Adrenal gland (tissue), 12 donors: Measurements from ENCODE around the gene PLEKHO2. TPM values are rescaled to one million over a fixed set of nuclear protein-coding genes. Genes with fewer than 3 reads are reported as not detected.

Experiments
- DNase-seq, 7 donors: peaks; one replicate each; pipeline ENCODE4 v3.0.0-alpha.2; 2019 to 2020
- H3K27ac ChIP-seq, 5 donors: fragments of 200-600 bp; sonication (generic) in 4 of 5; 1 replicate in 3 of 5; 2 replicates in 2 of 5; pipeline versions ENCODE4 v1.5.1 to v1.8.0; 2016 to 2020; ENCODE audit warnings: mild to moderate bottlenecking in 1 of 5
- H3K27me3 ChIP-seq: fragments of 200-600 bp; 2 replicates; pipeline ENCODE4 v1.8.0; 2021
- H3K36me3 ChIP-seq, 2 donors: fragments of 200-600 bp; replicated peaks in 1 of 2; 1 replicate in 1 of 2; 2 replicates in 1 of 2; pipeline versions ENCODE4 v1.5.1 to v1.8.0; 2018 to 2022
- H3K4me1 ChIP-seq, 2 donors: fragments of 200-600 bp; replicated peaks in 1 of 2; 1 replicate in 1 of 2; 2 replicates in 1 of 2; pipeline versions ENCODE4 v1.5.1 to v1.8.0; 2018 to 2021
- H3K4me3 ChIP-seq, 4 donors: fragments of 200-600 bp; sonication (generic) in 3 of 4; one replicate each; pipeline ENCODE4 v1.5.1; 2016 to 2018
- H3K9me3 ChIP-seq, 3 donors: fragments of 200-600 bp; sonication (generic) in 1 of 3; replicated peaks in 1 of 3; 1 replicate in 2 of 3; 2 replicates in 1 of 3; pipeline versions ENCODE4 v1.5.1 to v1.8.0; 2016 to 2021
- POLR2A ChIP-seq, 2 donors: fragments of 450-650 bp; IDR thresholded peaks; one replicate each; pipeline ENCODE4 v1.6.1; 2017; ENCODE audit warnings: antibody characterized with exemption in 2 of 2, mild to moderate bottlenecking in 2 of 2, moderate library complexity in 1 of 2
- WGBS, 4 donors: extraction: QIAGEN DNeasy Blood & Tissue Kit in 2 of 4; methylation state at CpG; one replicate each; pipeline versions ENCODE4 v1.1.5 to v1.1.7; 2013 to 2017; 5-methylcytosine and 5-hydroxymethylcytosine counted together
- intact Hi-C, 2 donors: fragments of 100-400 bp; cut with DNase I; formaldehyde crosslinking; loops; one replicate each; pipeline versions ENCODE4 v1.14.1 to v1.15.0; 2022 to 2023
- polyA plus RNA-seq, 3 donors: library from polyadenylated mRNA; stranded (reverse); fragments of 200-250 nt in 2 of 3; fragments of 350-450 nt in 1 of 3; fragmentation: Illumina TruSeq in 1 of 3; extraction: RNeasy Lipid Tissue Mini Kit (QIAGEN cat#74804) in 1 of 3; gene quantifications; one replicate each; pipeline ENCODE4 v1.2.3, GENCODE V29; 2013 to 2014
- total RNA-seq, 9 donors: library from RNA; depleted of rRNA in 4 of 9; stranded (reverse); fragments of >200 nt in 4 of 9; fragments of 120-200 nt in 1 of 9; fragmentation: NEBNext Ultra II Directional in 1 of 9; extraction: Animal tissue kit (Norgen Biotek cat#: 25700) in 1 of 9; gene quantifications; one replicate each; pipeline versions ENCODE4 v1.1.0 to v1.2.4, GENCODE V29; 2013 to 2023
- TF ChIP-seq, protein P1 (sequence below), 6 experiments: fragments of 450-650 bp in 4 of 6; fragments of 200-600 bp in 2 of 6; sonication (generic) in 1 of 6; IDR thresholded peaks; 1 replicate in 5 of 6; 2 replicates in 1 of 6; pipeline versions ENCODE4 v1.5.1 to v1.8.0; 2016 to 2021; ENCODE audit warnings: antibody characterized with exemption in 6 of 6, mild to moderate bottlenecking in 2 of 6, moderate library complexity in 1 of 6
- donor health status: healthy with polysubstance abuse.
- donor health status: Bipolar disorder and iron deficiency.
- donor health status: DM: yes; HTN: yes; CAD: no.
- donor health status: DM: no; HTN: no; CAD: no.
- donor health status: DM: no; HTN: no; CAD: no.
- donor health status: DM: yes; HTN: yes; CAD: no.

PLEKHO2 gene
- total and polyA plus RNA-seq, 12 donors: 11.7 to 62.9 (median 48.5) TPM

DNA sequence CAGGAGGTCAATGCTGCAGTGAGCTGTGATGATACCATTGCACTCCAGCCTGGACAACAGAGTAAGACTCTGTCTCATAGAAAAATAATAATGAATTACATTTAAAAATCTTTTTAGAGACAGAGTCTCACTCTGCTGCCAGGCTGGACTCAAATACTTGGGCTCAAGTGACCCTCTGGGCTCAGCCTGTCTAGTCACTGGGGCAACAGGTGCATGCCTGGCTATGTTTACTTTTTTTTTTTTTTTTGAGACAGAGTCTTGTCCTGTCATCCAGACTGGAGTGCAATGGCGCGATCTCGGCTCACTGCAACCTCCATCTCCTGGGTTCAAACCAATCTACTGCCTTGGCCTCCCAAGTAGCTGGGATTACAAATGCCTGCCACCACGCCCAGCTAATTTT, 8.0 kb upstream of the PLEKHO2 start:
- Histone ChIP-seq H3K4me1 (peaks cover 3% of the 10 kb centered on the region in 2 donors), H3K4me3 (no peak overlapping the region), H3K36me3 (no peaks in the 10 kb centered on the region), H3K9me3 (no peaks in the 10 kb centered on the region), H3K27ac (no peak overlapping the region), H3K27me3 (no peaks in the 10 kb centered on the region)
- TF ChIP-seq, protein P1, sequence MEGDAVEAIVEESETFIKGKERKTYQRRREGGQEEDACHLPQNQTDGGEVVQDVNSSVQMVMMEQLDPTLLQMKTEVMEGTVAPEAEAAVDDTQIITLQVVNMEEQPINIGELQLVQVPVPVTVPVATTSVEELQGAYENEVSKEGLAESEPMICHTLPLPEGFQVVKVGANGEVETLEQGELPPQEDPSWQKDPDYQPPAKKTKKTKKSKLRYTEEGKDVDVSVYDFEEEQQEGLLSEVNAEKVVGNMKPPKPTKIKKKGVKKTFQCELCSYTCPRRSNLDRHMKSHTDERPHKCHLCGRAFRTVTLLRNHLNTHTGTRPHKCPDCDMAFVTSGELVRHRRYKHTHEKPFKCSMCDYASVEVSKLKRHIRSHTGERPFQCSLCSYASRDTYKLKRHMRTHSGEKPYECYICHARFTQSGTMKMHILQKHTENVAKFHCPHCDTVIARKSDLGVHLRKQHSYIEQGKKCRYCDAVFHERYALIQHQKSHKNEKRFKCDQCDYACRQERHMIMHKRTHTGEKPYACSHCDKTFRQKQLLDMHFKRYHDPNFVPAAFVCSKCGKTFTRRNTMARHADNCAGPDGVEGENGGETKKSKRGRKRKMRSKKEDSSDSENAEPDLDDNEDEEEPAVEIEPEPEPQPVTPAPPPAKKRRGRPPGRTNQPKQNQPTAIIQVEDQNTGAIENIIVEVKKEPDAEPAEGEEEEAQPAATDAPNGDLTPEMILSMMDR (IDR thresholded peaks at IDR 0.05): no peak
- intact Hi-C loops: no loop called here
- no peak for DNase-seq
- 95 to 100% (median 97%) methylated on average over 4 of the region's 4 CpGs for WGBS, 4 donors

DNA sequence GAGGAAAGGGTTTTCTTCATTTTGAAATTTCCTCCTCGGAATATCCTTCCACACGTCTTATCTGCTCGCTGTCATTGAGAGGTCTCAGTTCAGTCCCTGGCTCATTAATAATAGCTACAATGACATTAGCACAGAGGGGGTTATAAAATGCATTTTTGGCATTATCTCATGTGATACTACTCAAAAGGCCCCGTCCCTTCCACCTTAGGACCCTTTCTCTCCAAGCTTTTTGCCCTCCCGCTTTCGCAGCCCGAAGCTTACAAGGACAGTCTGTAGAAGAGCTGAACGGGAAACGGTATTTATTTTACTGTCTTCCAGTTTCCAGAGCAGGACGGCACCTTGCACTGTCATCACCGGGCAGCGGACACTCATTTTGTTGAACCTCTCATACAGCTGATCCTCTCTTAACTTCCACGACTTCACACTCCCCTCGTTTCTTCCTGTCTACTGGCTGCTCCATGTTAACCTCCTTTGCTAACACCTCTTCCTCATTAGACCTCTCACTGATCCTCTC, 5.6 kb upstream of the PLEKHO2 start:
- H3K4me3 ChIP-seq: peak overlapping the region in 1 of 4 donors; percentile 28
- WGBS, 4 donors: 11 to 24% (median 16%) methylated on average over 14 of the region's 14 CpGs
- H3K36me3 ChIP-seq: no peaks in the 10 kb centered on the region
- peaks cover 9 to 12% of the 10 kb centered on the region in 2 donors for H3K4me1 ChIP-seq
- peak overlapping the region in 4 of 5 donors; percentile 67 to 82 (median 77) for H3K27ac ChIP-seq
- TF ChIP-seq, protein P1 (IDR thresholded peaks at IDR 0.05): peak in 1 of 6 experiments; percentile 11
- TF ChIP-seq POLR2A (IDR thresholded peaks at IDR 0.05): no peak
- peak in 3 of 7 donors; percentile 51 to 78 (median 62) for DNase-seq
- H3K27me3 ChIP-seq: no peaks in the 10 kb centered on the region
- no peaks in the 10 kb centered on the region for H3K9me3 ChIP-seq
- intact Hi-C loops: no loop called here

DNA sequence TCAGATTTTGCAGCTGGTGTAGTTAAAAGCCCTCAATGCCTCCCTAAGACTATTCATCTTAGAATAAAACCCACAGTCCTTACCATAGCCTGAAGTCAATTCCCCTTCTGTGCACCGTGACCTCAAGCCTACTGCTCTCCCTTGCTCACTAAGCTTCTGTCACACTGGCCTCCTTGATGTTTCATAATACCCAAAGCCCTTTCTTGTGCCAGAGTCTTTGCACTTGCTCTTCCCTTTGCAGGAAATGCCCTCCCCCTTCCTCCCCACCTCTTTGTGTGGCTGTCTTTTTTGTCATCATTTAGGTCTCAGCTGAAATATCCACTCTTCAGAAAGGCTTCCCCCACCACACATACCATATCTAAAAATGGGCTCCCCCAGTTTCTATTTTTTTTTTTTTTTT, 4.2 kb upstream of the PLEKHO2 start:
- Histone ChIP-seq H3K4me1 (peaks cover 9 to 12% of the 10 kb centered on the region in 2 donors), H3K27me3 (no peaks in the 10 kb centered on the region), H3K36me3 (no peaks in the 10 kb centered on the region), H3K4me3 (no peak overlapping the region), H3K9me3 (no peaks in the 10 kb centered on the region), H3K27ac (no peak overlapping the region)
- TF ChIP-seq POLR2A (IDR thresholded peaks at IDR 0.05): no peak
- TF ChIP-seq, protein P1 (IDR thresholded peaks at IDR 0.05): no peak
- 59 to 67% (median 60%) methylated on average over 1 of the region's 1 CpG for WGBS, 4 donors
- intact Hi-C loops: no loop called here
- DNase-seq: peak in 2 of 7 donors; percentile 46 to 56

DNA sequence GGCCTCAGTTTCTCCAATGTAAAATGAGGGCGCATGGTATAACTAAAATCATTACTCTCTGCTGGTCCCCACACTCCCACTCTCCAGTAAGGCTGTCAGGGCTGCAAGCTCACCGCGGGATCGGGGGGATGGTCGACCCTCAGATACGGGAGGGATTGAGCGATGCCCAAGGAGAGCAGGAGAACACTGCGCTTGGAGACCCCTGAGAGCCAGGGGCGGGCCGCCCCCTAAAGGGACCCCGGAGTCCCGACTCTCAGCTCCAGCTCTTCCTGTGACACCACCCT, 713 bp upstream of the PLEKHO2 start:
- H3K4me1 ChIP-seq: peaks cover 41 to 42% of the 10 kb centered on the region in 2 donors
- DNase-seq: no peak
- no peaks in the 10 kb centered on the region for H3K9me3 ChIP-seq
- 0 to 1% (median 0%) methylated on average over 1 to 12 of the region's 12 CpGs for WGBS, 4 donors
- no peaks in the 10 kb centered on the region for H3K36me3 ChIP-seq
- H3K27ac ChIP-seq: peak overlapping the region; percentile 88 to 97 (median 96)
- no peaks in the 10 kb centered on the region for H3K27me3 ChIP-seq
- no peak for TF ChIP-seq POLR2A (IDR thresholded peaks at IDR 0.05)
- TF ChIP-seq, protein P1 (IDR thresholded peaks at IDR 0.05): no peak
- peak overlapping the region in 2 of 4 donors; percentile 61 to 92 for H3K4me3 ChIP-seq
- intact Hi-C loops: no loop called here
